NCI-H2196 treated with DMSO at 0.1 percent for 48 hours (cell line): ENCODE results near the gene MYMK.

Experiments used
- DNase-seq: peaks from one replicate; lab custom pipeline; 2025; ENCODE audit not compliant: unreplicated experiment; lab: John Stamatoyannopoulos, UW

Gene MYMK

DNA sequence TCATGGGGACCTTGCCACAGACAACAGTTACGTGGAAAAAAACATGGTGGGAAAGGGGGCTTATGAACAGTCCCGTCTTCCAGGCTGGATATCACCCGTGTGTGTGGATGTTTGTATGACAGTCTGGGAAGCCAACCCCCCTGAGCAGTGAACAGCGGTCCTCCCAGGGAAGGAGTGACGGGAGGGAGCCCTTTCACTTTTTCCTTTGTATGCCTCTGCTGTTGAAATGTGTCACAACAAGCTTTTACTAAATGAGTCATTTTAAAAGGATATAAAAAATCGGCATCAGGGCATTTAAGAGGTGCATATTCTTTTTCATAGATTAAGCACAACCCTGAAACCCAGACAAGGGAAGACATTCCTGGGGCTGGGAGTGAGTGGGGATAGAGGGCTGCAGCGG, 5.1 kb downstream of the MYMK start:
- DNase-seq: no peak

- DNase-seq: no peak
These were observed 5.9 kb downstream of the MYMK start for GRCh38 chr9:133518706-133519449.

- no peak for DNase-seq
These were observed 6.6 kb downstream of the MYMK start for GRCh38 chr9:133518200-133518599.

DNA sequence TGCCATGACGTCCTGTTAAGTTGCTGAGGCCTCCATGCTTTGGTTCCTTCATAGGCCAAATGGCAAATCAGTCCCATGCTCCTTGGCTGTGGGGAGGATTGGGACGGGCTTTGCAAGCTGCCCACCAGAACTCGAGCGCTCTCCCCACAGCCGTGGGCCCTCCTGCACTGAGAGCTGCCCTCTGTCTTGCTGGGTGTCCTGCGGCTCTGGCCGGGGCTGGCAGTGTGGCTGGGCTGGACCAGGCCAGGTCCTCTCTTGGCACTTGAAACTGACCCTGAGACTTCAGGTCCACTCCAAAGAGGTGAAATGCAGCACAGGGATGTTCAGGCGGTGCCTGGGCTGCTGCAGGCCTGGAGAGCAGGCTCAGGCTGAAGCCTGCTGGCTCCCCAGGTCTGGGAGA, 7.0 kb downstream of the MYMK start:
- no peak for DNase-seq

DNA sequence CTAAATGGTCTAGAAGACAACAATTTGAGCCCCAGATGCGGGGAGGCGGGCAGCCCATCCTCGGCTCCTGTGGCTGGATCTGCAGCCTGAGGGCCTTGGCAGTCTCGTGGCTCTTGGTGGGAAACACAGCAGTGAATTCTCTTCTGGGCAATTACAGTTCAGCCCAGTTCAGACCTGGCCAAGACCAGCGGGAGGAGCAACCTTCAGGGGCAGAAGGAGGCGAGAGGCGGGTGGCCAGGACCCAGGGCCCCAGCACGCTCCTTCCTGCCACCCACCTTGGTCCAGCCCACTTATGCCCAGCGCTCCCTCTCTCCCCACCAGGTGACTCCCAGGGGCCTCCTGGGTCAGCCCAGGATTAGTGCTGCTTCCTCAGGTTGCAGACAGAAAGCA, 7.8 kb downstream of the MYMK start:
- DNase-seq: no peak

DNA sequence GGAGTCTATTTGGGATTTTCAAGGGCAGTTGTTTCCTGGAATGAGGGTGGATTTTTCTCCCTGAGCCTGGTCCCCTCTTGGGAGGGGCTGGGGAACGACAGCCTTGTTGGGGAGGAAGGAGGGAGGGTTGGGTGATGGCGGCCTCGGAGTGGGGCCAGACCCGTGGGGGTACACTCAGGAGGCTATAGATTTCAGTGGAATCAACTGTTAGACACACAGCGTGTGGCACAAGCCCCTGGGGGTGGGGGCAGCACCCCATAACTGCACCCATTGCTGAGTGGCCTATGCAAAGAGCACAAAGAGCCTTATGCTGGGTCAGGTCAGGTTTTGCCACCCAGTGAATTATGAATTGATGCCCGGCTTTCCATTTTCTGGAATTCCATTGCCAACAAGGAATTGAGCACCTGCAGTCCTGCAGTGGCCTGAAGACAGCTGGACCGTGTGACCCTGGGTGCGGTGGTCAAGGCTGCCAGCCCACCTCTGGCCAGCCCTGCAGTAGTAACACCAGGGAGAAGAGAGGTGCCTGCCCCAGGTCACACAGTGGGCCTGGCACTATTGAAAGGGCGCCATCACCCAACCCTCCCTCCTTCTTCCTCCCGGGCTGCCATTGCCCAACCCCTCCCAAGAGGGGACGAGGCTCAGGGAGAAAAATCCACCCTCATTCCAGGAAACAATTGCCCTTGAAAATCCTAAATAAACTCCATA, 8.4 kb downstream of the MYMK start:
- no peak for DNase-seq

GRCh38 chr9:133515615-133516255, 9.0 kb downstream of the MYMK start:
- no peak for DNase-seq

GRCh38 chr9:133515240-133515610, 9.5 kb downstream of the MYMK start:
- DNase-seq: no peak

- peak; percentile 53 for DNase-seq
These were observed 10.1 kb downstream of the MYMK start for GRCh38 chr9:133514460-133515239.

DNA sequence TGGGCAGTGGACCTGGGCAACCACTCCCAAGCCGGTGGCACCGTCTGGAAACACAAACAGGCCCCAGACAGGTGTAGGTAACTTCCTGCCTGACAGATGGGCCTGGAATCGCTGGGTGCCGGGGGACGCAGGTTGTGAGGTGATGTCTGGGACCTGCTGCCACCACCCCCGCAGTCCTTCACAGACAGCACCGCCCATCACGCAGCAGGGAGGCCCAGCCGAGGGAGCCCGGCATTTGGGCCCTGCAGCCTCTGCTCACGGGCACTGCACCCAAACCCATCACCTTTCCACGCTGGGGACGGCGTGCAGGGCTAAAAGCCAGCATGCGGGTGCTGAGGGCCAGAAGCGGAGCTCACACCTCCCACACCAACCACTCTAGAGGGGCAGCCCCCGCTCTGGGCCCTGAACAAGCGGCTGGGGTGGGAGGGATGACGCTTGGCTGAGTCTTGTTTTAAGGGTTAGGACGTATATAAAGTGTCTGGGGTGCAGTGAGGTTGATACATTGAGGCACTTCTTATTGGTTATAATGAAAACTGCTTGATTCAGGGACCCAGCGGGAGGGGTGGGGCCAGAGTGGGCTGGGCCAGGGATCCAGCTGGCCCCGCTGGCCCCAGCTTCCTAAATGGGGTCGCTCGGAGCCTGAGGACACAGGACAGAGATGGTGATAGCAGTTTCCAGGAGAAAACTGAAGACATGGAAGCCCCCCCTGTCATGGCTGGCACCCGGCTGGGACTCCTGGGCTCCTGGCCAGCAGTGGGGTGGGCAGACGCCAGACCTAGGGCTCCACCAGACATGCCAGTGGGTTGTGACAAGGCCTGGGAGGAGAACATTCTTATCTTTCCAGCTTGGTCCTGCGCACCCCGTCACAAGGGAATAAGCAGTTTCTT, 11.3 kb downstream of the MYMK start:
- DNase-seq: peak; percentile 22

- no peak for DNase-seq
These were observed 12.2 kb downstream of the MYMK start for GRCh38 chr9:133512253-133513213.

GRCh38 chr9:133511607-133512006, 13.2 kb downstream of the MYMK start:
- no peak for DNase-seq

GRCh38 chr9:133510926-133511505, 13.7 kb downstream of the MYMK start:
- no peak for DNase-seq

GRCh38 chr9:133509179-133510083, 15.3 kb downstream of the MYMK start:
- DNase-seq: peak; percentile 92

GRCh38 chr9:133508046-133508445, 16.7 kb downstream of the MYMK start:
- no peak for DNase-seq

GRCh38 chr9:133507246-133507965, 17.4 kb downstream of the MYMK start:
- DNase-seq: no peak

GRCh38 chr9:133506653-133507038, 18.1 kb downstream of the MYMK start:
- no peak for DNase-seq
